22Rv1 (cell line): ENCODE data around the gene FBXO2.

Source experiments
- CTCF ChIP-seq: fragments of 450-650 bp; IDR thresholded peaks from 2 replicates; pipeline ENCODE4 v1.5.1; 2017; ENCODE audit warnings: mild to moderate bottlenecking
- ZFX ChIP-seq: fragments of 450-650 bp; IDR thresholded peaks from 2 replicates; pipeline ENCODE4 v1.6.1; 2017; ENCODE audit warnings: antibody characterized with exemption, borderline replicate concordance

- no peak for TF ChIP-seq CTCF
- no peak for TF ChIP-seq ZFX
Observed at GRCh38 chr1:11622398-11622797, 31.8 kb downstream of the FBXO2 start.
